GM12875 (cell line): ENCODE measurements around the gene ZNHIT3.

Source experiments
- H3K4me3 ChIP-seq: one replicate; pipeline ENCODE4 v1.5.1; 2011; ENCODE audit warnings: low read depth, low read length, control low read depth
- TF ChIP-seq, protein P1 (sequence below): IDR thresholded peaks from 2 replicates; pipeline ENCODE4 v1.5.1; 2011; ENCODE audit warnings: low read depth, mild to moderate bottlenecking, control low read depth, inconsistent platforms, low read length, moderate library complexity, borderline replicate concordance; ENCODE audit not compliant: insufficient read depth

Gene ZNHIT3

GRCh38 chr17:36544044-36544306, 57.5 kb downstream of the ZNHIT3 start:
- peak overlapping the region; percentile 81 for H3K4me3 ChIP-seq
- TF ChIP-seq, protein P1, sequence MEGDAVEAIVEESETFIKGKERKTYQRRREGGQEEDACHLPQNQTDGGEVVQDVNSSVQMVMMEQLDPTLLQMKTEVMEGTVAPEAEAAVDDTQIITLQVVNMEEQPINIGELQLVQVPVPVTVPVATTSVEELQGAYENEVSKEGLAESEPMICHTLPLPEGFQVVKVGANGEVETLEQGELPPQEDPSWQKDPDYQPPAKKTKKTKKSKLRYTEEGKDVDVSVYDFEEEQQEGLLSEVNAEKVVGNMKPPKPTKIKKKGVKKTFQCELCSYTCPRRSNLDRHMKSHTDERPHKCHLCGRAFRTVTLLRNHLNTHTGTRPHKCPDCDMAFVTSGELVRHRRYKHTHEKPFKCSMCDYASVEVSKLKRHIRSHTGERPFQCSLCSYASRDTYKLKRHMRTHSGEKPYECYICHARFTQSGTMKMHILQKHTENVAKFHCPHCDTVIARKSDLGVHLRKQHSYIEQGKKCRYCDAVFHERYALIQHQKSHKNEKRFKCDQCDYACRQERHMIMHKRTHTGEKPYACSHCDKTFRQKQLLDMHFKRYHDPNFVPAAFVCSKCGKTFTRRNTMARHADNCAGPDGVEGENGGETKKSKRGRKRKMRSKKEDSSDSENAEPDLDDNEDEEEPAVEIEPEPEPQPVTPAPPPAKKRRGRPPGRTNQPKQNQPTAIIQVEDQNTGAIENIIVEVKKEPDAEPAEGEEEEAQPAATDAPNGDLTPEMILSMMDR = peak; percentile 29; the same call in 1 of the 2 replicates

DNA sequence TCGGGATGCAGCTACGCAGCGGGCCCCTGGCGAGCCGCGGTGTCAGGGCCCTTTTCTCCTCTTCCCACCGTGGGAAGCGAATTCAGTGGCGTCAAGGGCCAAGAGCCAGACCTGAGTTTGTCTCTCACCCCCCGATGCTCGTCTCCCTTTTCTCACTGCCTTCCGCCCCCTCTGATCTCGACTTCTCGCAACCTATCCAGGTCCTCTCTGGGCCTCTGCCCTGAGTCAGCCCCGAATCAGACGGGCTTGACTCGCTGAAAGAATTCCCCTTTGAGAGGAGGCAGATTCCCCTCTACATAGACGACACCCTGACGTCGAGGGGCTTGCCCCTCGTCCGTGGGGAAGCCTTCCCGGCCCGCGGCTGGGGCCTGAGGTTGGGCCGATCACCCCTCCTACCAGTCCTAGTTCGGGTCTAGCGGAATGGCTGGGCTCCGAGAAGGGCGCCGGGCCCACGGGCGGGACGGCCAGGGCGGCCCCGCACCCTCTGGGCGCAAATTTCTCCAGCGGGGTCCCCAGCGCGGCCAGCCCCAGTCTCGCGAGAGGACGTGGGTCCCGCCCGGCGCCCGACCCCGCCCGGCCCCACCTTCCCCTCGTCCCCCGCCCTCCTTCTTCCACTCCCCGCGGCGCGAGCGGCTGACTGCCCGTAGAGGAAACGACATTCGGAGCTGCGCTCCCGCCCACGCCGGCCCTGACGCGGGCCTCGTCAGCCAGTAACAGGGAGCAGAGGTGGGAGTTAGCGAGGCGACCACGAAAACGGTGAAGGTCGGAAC, 58.0 kb downstream of the ZNHIT3 start, which contains the start of gene GGNBP2:
TSS of gene GGNBP2 (plus strand) at position 613 of the 770 bp plus-strand sequence. CDS start 806 bp downstream, outside the sequence.
- H3K4me3 ChIP-seq = peak within 1 kb of the TSS; percentile 81
- TF ChIP-seq, protein P1 = no peak

DNA sequence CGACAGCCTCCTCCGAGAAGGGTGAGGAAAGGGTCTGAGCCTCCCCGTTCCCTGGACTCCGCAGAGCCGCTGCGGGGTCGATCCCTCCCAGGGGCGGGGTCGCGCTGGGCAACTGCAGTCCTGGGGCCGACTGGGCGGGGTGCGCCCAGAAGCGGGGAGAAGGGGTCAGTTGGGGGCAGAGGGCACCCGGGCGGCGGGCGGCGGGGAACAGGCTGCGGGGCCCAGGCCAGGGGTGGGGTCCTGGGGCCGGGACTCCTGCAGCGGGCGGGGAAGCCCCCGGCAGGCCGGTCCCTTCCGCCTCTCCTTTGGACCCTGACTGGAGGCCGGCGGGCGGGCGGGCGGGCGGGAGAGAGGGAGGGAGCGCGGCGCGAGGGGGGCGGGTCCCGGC, 58.6 kb downstream of the ZNHIT3 start:
- H3K4me3 ChIP-seq = peak overlapping the region; percentile 81
- TF ChIP-seq, protein P1 = no peak
